Tibial nerve (tissue), 4 donors: ENCODE results near the gene DNAH14.
A peak's percentile ranks its signal among the peaks of the same experiment; 100 is the strongest.

Source experiments
- CTCF ChIP-seq, 5 experiments: fragments of 200-600 bp in 3 of 5; fragments of 450-650 bp in 2 of 5; sonication (generic) in 3 of 5; IDR thresholded peaks; one replicate each; pipeline ENCODE4 v1.5.1; 2016 to 2019; ENCODE audit warnings: antibody characterized with exemption in 5 of 5, mild to moderate bottlenecking in 3 of 5, moderate library complexity in 2 of 5
- EP300 ChIP-seq, 2 donors: sonication (generic); formaldehyde crosslinking; IDR thresholded peaks; one replicate each; pipeline ENCODE4 v1.6.1; 2017; ENCODE audit warnings: antibody characterized with exemption in 2 of 2, mild to moderate bottlenecking in 1 of 2
- POLR2A ChIP-seq, 2 donors: fragments of 450-650 bp; IDR thresholded peaks; one replicate each; pipeline ENCODE4 v1.6.1; 2017; ENCODE audit warnings: antibody characterized with exemption in 2 of 2, mild to moderate bottlenecking in 2 of 2, moderate library complexity in 2 of 2

DNA sequence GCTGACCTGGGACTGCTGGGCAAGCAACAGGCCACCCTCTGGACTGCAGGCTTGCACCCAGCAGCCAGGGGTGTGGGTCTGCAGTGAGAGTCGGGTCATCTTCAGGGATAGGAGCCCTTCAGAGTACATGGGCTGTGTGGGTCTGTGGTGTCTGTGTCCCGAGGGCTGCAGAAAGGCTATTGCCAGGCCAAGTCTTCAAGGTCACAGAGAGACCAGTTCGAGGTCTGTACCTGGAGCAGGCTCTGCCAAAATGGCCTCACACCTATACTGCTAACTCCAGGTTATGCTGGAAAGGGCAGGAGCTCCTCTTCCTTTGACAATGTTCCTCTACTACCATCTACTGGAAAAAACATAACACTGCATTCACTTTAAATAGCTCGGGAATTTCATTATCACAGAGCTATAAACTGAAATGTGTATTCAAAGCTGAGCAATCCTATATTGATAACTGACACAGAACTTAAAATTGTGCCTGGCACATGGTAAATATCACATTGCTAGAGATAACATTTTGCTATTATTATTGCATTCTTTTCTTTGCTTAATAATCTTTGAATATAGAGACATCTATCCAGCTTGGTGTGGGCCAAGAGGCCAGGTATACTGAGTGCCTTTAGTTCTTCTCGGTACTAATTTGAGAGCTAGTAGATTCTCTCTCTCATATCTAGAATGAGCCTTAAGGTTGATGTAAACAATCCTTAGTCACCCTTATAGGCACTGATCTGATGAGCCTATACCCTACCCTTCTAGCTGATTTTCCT, 6.9 kb upstream of the DNAH14 start:
- no peak for TF ChIP-seq POLR2A (IDR thresholded peaks at IDR 0.05)
- no peak for TF ChIP-seq EP300 (IDR thresholded peaks at IDR 0.05)
- TF ChIP-seq CTCF (IDR thresholded peaks at IDR 0.05) = peak; percentile 47 to 55 (median 50)
